ENCODE data around the gene ETV4. TPM values are rescaled to one million over a fixed set of nuclear protein-coding genes. Genes with fewer than 3 reads are reported as not detected.

The ETV4 gene
- total RNA-seq, 2 experiments from 2014 or later: not detected

DNA sequence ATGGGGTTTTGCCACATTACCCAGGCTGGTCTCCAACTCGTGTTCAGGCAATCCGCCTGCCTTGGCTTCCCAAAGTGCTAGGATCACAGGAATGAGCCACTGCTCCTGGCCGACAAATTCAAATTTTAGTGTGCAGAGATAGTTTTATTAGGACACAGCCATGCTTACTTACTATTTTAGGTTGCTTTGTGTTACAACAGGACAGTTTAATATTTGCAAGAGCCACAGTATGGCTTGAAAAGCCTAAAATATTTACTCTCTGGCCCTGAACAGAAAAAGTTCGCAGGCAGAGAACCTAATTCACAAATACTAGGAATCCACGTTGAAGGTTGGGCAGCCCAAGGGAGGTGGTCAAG lies 12.6 kb upstream of the ETV4 start:
- H3K36me3 ChIP-seq (ENCODE audit: insufficient read depth, low read length): no peaks in the 10 kb centered on the region
- no peak overlapping the region for H3K4me2 ChIP-seq (ENCODE audit: low read length)
- ChIA-PET POLR2A (no interaction called here), CTCF (ENCODE audit: unreplicated experiment) (no interaction called here)
- H3K79me2 ChIP-seq (ENCODE audit: insufficient read depth, low read depth, low read length): no peaks in the 10 kb centered on the region
- BruUV-seq (replicated peaks): no TSS peak
- H3K27ac ChIP-seq (ENCODE audit: low read depth, low read length, poor library complexity, severe bottlenecking): no peak overlapping the region
- intact Hi-C loops (cut with micrococcal nuclease; ENCODE audit: unreplicated experiment): no loop called here
- no peak for DNase-seq (ENCODE audit: low spot score)
- TF ChIP-seq, protein P1, sequence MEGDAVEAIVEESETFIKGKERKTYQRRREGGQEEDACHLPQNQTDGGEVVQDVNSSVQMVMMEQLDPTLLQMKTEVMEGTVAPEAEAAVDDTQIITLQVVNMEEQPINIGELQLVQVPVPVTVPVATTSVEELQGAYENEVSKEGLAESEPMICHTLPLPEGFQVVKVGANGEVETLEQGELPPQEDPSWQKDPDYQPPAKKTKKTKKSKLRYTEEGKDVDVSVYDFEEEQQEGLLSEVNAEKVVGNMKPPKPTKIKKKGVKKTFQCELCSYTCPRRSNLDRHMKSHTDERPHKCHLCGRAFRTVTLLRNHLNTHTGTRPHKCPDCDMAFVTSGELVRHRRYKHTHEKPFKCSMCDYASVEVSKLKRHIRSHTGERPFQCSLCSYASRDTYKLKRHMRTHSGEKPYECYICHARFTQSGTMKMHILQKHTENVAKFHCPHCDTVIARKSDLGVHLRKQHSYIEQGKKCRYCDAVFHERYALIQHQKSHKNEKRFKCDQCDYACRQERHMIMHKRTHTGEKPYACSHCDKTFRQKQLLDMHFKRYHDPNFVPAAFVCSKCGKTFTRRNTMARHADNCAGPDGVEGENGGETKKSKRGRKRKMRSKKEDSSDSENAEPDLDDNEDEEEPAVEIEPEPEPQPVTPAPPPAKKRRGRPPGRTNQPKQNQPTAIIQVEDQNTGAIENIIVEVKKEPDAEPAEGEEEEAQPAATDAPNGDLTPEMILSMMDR (conservative IDR thresholded peaks at IDR 0.05; ENCODE audit: low read length): no peak
- TF ChIP-seq EZH2phosphoT487 (IDR thresholded peaks at IDR 0.05; ENCODE audit: borderline replicate concordance, low read depth, low read length): no peak
- no peak overlapping the region for H3K4me3 ChIP-seq (ENCODE audit: low read depth, low read length, poor library complexity, severe bottlenecking)
- no peaks in the 10 kb centered on the region for H4K20me1 ChIP-seq (ENCODE audit: insufficient read depth, low read length)
- no peaks in the 10 kb centered on the region for H3K4me1 ChIP-seq (ENCODE audit: insufficient read depth, low read length, poor library complexity, severe bottlenecking)
- no peak overlapping the region for H2AFZ ChIP-seq (ENCODE audit: low read length)
- no peaks in the 10 kb centered on the region for H3K9me2 ChIP-seq (ENCODE audit: insufficient read depth, low read length)
- H3K9me3 ChIP-seq (ENCODE audit: low read length): no peaks in the 10 kb centered on the region

DNA sequence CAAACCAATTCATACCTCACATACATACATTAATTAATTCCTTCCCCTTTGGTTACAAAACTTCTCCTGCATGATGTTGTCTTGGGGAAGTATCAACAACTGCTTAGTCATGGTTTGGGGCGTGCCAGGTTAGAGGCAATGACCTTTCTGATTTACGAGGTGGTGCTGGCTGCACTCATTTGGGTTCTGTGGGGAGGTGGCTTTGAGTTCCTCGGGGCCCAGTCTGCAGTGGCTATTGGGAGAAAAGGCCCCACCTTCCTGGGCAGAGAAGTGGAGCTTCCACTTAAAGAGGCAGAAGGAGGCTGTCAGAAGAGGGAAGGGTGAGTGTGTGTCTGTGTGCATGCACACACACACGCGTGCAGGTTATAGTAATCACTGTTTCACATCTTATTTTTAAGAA lies 10.2 kb upstream of the ETV4 start:
- no peak overlapping the region for H3K4me2 ChIP-seq (ENCODE audit: low read length)
- no peaks in the 10 kb centered on the region for H3K36me3 ChIP-seq (ENCODE audit: insufficient read depth, low read length)
- ChIA-PET POLR2A (interaction anchor here (0.6 kb wide), 2 partner anchors 44 to 270 kb away, joined by 3 to 4 read pairs; no protein-coding TSS in a partner anchor), CTCF (ENCODE audit: unreplicated experiment) (no interaction called here)
- intact Hi-C loops (cut with micrococcal nuclease; ENCODE audit: unreplicated experiment): no loop called here
- no peaks in the 10 kb centered on the region for H3K9me2 ChIP-seq (ENCODE audit: insufficient read depth, low read length)
- H3K4me3 ChIP-seq (ENCODE audit: low read depth, low read length, poor library complexity, severe bottlenecking): no peak overlapping the region
- TF ChIP-seq EZH2phosphoT487 (IDR thresholded peaks at IDR 0.05; ENCODE audit: borderline replicate concordance, low read depth, low read length): no peak
- TF ChIP-seq, protein P1 (conservative IDR thresholded peaks at IDR 0.05; ENCODE audit: low read length): no peak
- no peak overlapping the region for H2AFZ ChIP-seq (ENCODE audit: low read length)
- H3K79me2 ChIP-seq (ENCODE audit: insufficient read depth, low read depth, low read length): no peaks in the 10 kb centered on the region
- H3K27ac ChIP-seq (ENCODE audit: low read depth, low read length, poor library complexity, severe bottlenecking): no peak overlapping the region
- H3K4me1 ChIP-seq (ENCODE audit: insufficient read depth, low read length, poor library complexity, severe bottlenecking): no peaks in the 10 kb centered on the region
- no TSS peak for BruUV-seq (replicated peaks)
- H3K9me3 ChIP-seq (ENCODE audit: low read length): no peaks in the 10 kb centered on the region
- DNase-seq (ENCODE audit: low spot score): no peak
- H4K20me1 ChIP-seq (ENCODE audit: insufficient read depth, low read length): no peaks in the 10 kb centered on the region

DNA sequence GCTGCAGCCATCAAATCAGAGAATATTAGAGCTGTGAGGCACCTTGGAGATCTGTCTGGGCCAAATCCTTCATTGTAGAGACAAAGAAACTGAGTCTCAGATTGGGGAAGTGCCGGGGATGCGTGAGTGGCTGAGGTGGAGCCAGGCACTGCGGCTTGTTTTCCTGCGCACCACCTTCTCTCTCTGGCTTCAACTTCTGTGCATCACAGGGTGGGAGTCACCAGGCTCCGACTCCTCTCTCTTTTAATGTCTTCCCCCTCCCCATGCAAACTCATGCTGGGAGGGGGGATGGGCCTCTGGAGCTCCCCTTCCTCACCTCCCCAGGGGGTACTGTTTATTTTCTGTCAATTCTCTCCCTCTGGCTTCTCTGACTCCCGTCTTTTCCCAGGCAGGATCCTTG lies 8.7 kb upstream of the ETV4 start:
- no peaks in the 10 kb centered on the region for H4K20me1 ChIP-seq (ENCODE audit: insufficient read depth, low read length)
- ChIA-PET CTCF (ENCODE audit: unreplicated experiment) (no interaction called here), POLR2A (no interaction called here)
- no peak for DNase-seq (ENCODE audit: low spot score)
- H3K4me1 ChIP-seq (ENCODE audit: insufficient read depth, low read length, poor library complexity, severe bottlenecking): no peaks in the 10 kb centered on the region
- no peaks in the 10 kb centered on the region for H3K9me2 ChIP-seq (ENCODE audit: insufficient read depth, low read length)
- intact Hi-C loops (cut with micrococcal nuclease; ENCODE audit: unreplicated experiment): no loop called here
- H3K27ac ChIP-seq (ENCODE audit: low read depth, low read length, poor library complexity, severe bottlenecking): no peak overlapping the region
- H3K4me2 ChIP-seq (ENCODE audit: low read length): no peak overlapping the region
- no peak for TF ChIP-seq EZH2phosphoT487 (IDR thresholded peaks at IDR 0.05; ENCODE audit: borderline replicate concordance, low read depth, low read length)
- H2AFZ ChIP-seq (ENCODE audit: low read length): no peak overlapping the region
- no peak overlapping the region for H3K4me3 ChIP-seq (ENCODE audit: low read depth, low read length, poor library complexity, severe bottlenecking)
- H3K36me3 ChIP-seq (ENCODE audit: insufficient read depth, low read length): no peaks in the 10 kb centered on the region
- no peaks in the 10 kb centered on the region for H3K79me2 ChIP-seq (ENCODE audit: insufficient read depth, low read depth, low read length)
- BruUV-seq (replicated peaks): no TSS peak
- H3K9me3 ChIP-seq (ENCODE audit: low read length): no peaks in the 10 kb centered on the region
